ENCODE results near the gene GABRB1.

The GABRB1 gene

GRCh38 chr4:47120783-47121182 lies 89.4 kb downstream of the GABRB1 start:
- H3K79me2 ChIP-seq (ENCODE audit: insufficient read depth, low read length), result no peaks in the 10 kb centered on the region

GRCh38 chr4:47122592-47123291 lies 91.4 kb downstream of the GABRB1 start:
- Histone ChIP-seq H3K9me2 (ENCODE audit: low read depth, low read length) (no peaks in the 10 kb centered on the region), H3K27me3 (ENCODE audit: insufficient read depth, low read length) (no peaks in the 10 kb centered on the region), H3K36me3 (ENCODE audit: insufficient read depth, low read length) (no peaks in the 10 kb centered on the region), H3K9me3 (ENCODE audit: low read length) (no peaks in the 10 kb centered on the region), H3K4me1 (ENCODE audit: insufficient read depth, low read length, severe bottlenecking) (no peaks in the 10 kb centered on the region), H2AFZ (ENCODE audit: low read length) (no peak overlapping the region), H3K9ac (ENCODE audit: low read length) (no peak overlapping the region), H3F3A (ENCODE audit: insufficient read depth, low read length) (no peaks in the 10 kb centered on the region), H3K79me2 (ENCODE audit: insufficient read depth, low read length) (no peaks in the 10 kb centered on the region), H3K4me3 (ENCODE audit: low read depth, low read length, poor library complexity, severe bottlenecking) (no peak overlapping the region), H4K20me1 (ENCODE audit: insufficient read depth, low read length) (no peaks in the 10 kb centered on the region), H3K27ac (ENCODE audit: low read depth, low read length, poor library complexity, severe bottlenecking) (no peak overlapping the region), H3K4me2 (ENCODE audit: low read length) (no peak overlapping the region)
- TF ChIP-seq CTCF (IDR thresholded peaks at IDR 0.05; ENCODE audit: low read length) (peak; percentile 88), EZH2 (IDR thresholded peaks at IDR 0.05; ENCODE audit: borderline replicate concordance, low read length) (no peak)

More at GRCh38 chr4:47120783-47121182, 89.4 kb downstream of the GABRB1 start:
- no peak overlapping the region for H3K4me2 ChIP-seq (ENCODE audit: low read length)
- H3K27ac ChIP-seq (ENCODE audit: low read depth, low read length, poor library complexity, severe bottlenecking), result no peak overlapping the region
- H3K27me3 ChIP-seq (ENCODE audit: insufficient read depth, low read length), result no peaks in the 10 kb centered on the region
- no peaks in the 10 kb centered on the region for H3K9me2 ChIP-seq (ENCODE audit: low read depth, low read length)
- H3K4me3 ChIP-seq (ENCODE audit: low read depth, low read length, poor library complexity, severe bottlenecking), result no peak overlapping the region
- no peaks in the 10 kb centered on the region for H3K4me1 ChIP-seq (ENCODE audit: insufficient read depth, low read length, severe bottlenecking)
- no peaks in the 10 kb centered on the region for H3K9me3 ChIP-seq (ENCODE audit: low read length)
- no peak overlapping the region for H2AFZ ChIP-seq (ENCODE audit: low read length)
- no peak for TF ChIP-seq EZH2 (IDR thresholded peaks at IDR 0.05; ENCODE audit: borderline replicate concordance, low read length)
- no peak for TF ChIP-seq CTCF (IDR thresholded peaks at IDR 0.05; ENCODE audit: low read length)
- no peaks in the 10 kb centered on the region for H4K20me1 ChIP-seq (ENCODE audit: insufficient read depth, low read length)
- H3K36me3 ChIP-seq (ENCODE audit: insufficient read depth, low read length), result no peaks in the 10 kb centered on the region
- H3K9ac ChIP-seq (ENCODE audit: low read length), result no peak overlapping the region
- no peaks in the 10 kb centered on the region for H3F3A ChIP-seq (ENCODE audit: insufficient read depth, low read length)

GRCh38 chr4:47128991-47129390 lies 97.6 kb downstream of the GABRB1 start:
- Histone ChIP-seq H4K20me1 (ENCODE audit: insufficient read depth, low read length) (no peaks in the 10 kb centered on the region), H3F3A (ENCODE audit: insufficient read depth, low read length) (no peaks in the 10 kb centered on the region), H3K4me1 (ENCODE audit: insufficient read depth, low read length, severe bottlenecking) (no peaks in the 10 kb centered on the region), H3K27ac (ENCODE audit: low read depth, low read length, poor library complexity, severe bottlenecking) (no peak overlapping the region), H3K9me3 (ENCODE audit: low read length) (no peaks in the 10 kb centered on the region), H3K4me2 (ENCODE audit: low read length) (no peak overlapping the region), H2AFZ (ENCODE audit: low read length) (no peak overlapping the region), H3K4me3 (ENCODE audit: low read depth, low read length, poor library complexity, severe bottlenecking) (no peak overlapping the region), H3K36me3 (ENCODE audit: insufficient read depth, low read length) (no peaks in the 10 kb centered on the region), H3K9ac (ENCODE audit: low read length) (no peak overlapping the region), H3K79me2 (ENCODE audit: insufficient read depth, low read length) (no peaks in the 10 kb centered on the region), H3K9me2 (ENCODE audit: low read depth, low read length) (no peaks in the 10 kb centered on the region), H3K27me3 (ENCODE audit: insufficient read depth, low read length) (no peaks in the 10 kb centered on the region)
- TF ChIP-seq EZH2 (IDR thresholded peaks at IDR 0.05; ENCODE audit: borderline replicate concordance, low read length) (no peak), CTCF (IDR thresholded peaks at IDR 0.05; ENCODE audit: low read length) (no peak)
